ENCODE results near the gene PTH1R.

The PTH1R gene

GRCh38 chr3:46947546-46947901 lies 70.0 kb downstream of the PTH1R start:
- H3K4me3 ChIP-seq (ENCODE audit: low read depth, low read length): no peak overlapping the region
- no peak for TF ChIP-seq CTCF (conservative IDR thresholded peaks at IDR 0.05; ENCODE audit: low read depth, low read length)
- no peak for DNase-seq (ENCODE audit: low read depth)

DNA sequence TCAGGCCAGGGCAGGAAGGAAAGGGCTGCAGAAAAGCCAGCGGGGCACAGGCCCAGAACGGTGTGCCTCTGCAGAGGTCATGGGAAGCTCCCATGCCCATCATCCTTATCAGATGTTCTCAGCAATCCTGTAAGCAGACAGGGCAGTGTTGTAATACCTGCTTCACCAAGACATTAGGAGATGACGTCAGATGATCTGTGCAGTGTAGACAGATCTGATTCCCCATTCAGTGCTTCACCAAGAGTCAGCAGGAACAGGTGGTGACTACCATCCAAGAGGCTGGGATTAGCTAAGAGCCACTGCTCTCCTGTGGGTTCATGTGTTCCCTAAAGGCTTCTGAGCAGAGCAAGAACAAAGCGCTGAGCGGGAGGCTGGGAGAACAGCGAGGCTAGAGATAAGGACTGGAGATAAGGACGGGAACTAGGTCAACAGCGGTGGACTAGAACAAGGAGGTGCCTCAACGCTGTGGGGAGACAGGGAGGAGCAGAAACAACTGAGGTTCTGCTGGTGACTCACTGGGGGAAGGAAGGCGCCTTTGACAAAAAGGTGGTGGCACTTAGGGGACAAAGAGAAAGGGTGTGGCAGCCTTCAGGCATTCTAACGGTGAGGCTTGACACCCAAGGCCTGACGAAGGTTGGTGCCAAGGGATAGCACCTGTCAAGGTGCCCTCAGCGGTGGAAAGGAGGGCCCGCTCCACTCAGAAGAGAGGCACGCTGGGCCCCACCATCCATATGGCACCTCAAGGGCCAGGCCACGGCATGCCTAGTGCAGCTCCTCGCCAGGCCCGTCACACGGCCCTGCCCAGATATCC lies 70.7 kb downstream of the PTH1R start:
- peak; percentile 85 for DNase-seq (ENCODE audit: low read depth)
- H3K4me3 ChIP-seq (ENCODE audit: low read depth, low read length): no peak overlapping the region
- no peak for TF ChIP-seq CTCF (conservative IDR thresholded peaks at IDR 0.05; ENCODE audit: low read depth, low read length)

DNA sequence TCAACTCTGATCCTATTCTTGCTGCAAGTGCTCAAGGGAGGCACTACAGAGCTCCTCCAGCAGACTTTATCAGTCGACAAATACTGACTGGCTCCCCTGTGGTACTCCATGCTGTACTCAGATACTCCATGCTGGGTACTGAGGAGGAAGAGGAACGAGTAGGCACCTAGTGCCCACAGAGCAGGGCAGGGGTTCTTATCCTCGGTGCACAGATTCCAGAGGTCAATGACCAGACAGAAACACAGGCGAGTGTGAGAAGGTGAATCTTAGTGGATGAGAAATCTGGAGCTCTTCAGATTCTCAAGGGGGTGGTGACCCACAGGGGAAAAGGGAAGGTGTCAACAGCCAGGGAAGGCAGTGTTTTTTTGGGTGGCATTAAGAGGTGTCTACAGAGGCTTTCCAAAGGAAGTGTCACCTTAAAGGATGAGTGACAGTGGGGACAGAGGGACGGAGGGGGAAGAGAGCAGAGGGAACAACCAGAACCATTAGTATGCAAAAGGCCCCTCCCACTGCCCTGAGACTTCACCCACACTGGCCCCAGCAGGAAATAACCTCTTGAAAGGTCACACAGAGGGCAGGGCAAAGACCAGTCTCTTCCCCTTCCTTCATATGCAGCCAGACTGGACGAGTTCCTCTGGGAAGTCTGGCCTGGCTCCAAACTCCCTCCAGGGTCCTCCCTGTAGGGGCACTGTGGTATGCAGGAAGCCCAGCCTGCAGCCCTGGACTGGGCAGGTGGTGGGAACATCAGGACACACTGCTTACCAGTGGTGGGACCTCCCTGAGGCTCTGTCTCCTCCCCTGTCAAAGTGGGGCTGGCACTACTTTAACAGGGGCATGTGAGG lies 71.5 kb downstream of the PTH1R start:
- DNase-seq (ENCODE audit: low read depth): no peak
- H3K4me3 ChIP-seq (ENCODE audit: low read depth, low read length): no peak overlapping the region
- TF ChIP-seq CTCF (conservative IDR thresholded peaks at IDR 0.05; ENCODE audit: low read depth, low read length): no peak

GRCh38 chr3:46950177-46950576 lies 72.7 kb downstream of the PTH1R start:
- H3K4me3 ChIP-seq (ENCODE audit: low read depth, low read length): no peak overlapping the region
- no peak for TF ChIP-seq CTCF (conservative IDR thresholded peaks at IDR 0.05; ENCODE audit: low read depth, low read length)
- DNase-seq (ENCODE audit: low read depth): no peak

GRCh38 chr3:46950650-46951241 lies 73.2 kb downstream of the PTH1R start:
- no peak for DNase-seq (ENCODE audit: low read depth)
- TF ChIP-seq CTCF (conservative IDR thresholded peaks at IDR 0.05; ENCODE audit: low read depth, low read length): no peak
- H3K4me3 ChIP-seq (ENCODE audit: low read depth, low read length): no peak overlapping the region

GRCh38 chr3:46952813-46953212 lies 75.3 kb downstream of the PTH1R start:
- no peak for TF ChIP-seq CTCF (conservative IDR thresholded peaks at IDR 0.05; ENCODE audit: low read depth, low read length)
- H3K4me3 ChIP-seq (ENCODE audit: low read depth, low read length): no peak overlapping the region
- DNase-seq (ENCODE audit: low read depth): no peak

Measured in choroid plexus epithelial cell (primary cell).